SK-N-MC (cell line): ENCODE measurements around the gene ABLIM2.

Experiments used
- EZH2 ChIP-seq: fragments of 200-600 bp; sonication (generic); IDR thresholded peaks from one replicate; pipeline ENCODE4 v1.6.1; 2017; ENCODE audit warnings: antibody characterized with exemption
- POLR2AphosphoS5 ChIP-seq: IDR thresholded peaks from 2 replicates; pipeline ENCODE4 v1.6.1; 2012; ENCODE audit warnings: mild to moderate bottlenecking, low read depth, low read length, borderline replicate concordance

GRCh38 chr4:8148785-8149435, 9.7 kb downstream of the ABLIM2 start:
- TF ChIP-seq EZH2 (no peak), POLR2AphosphoS5 (no peak)
